Cardiac muscle cell (in vitro differentiated cells and primary cell): ENCODE measurements around the gene GBGT1. TPM values are rescaled to one million over a fixed set of nuclear protein-coding genes. Genes with fewer than 3 reads are reported as not detected.

ENCODE experiments used
- DNase-seq, 2 donors: peaks; one replicate each; pipeline versions ENCODE4 v3.0.0 to v3.0.0-alpha.2; 2010 to 2017; ENCODE audit warnings: low read depth in 1 of 2, low spot score in 1 of 2
- H3K27ac ChIP-seq: fragments of 200-600 bp; sonication (generic); 2 replicates; pipeline ENCODE4 v1.5.1; 2016
- H3K27me3 ChIP-seq: fragments of 200-600 bp; sonication (generic); 2 replicates; pipeline ENCODE4 v1.6.0; 2016; ENCODE audit warnings: control low read depth
- H3K36me3 ChIP-seq: fragments of 200-600 bp; sonication (generic); 2 replicates; pipeline ENCODE4 v1.5.1; 2016; ENCODE audit warnings: control low read depth
- H3K4me1 ChIP-seq: fragments of 200-600 bp; sonication (generic); 2 replicates; pipeline ENCODE4 v1.8.1; 2017; ENCODE audit warnings: low read depth, mild to moderate bottlenecking, mixed run types
- H3K4me3 ChIP-seq: fragments of 200-600 bp; sonication (generic); 2 replicates; pipeline ENCODE4 v1.5.1; 2016; ENCODE audit warnings: mild to moderate bottlenecking
- H3K9me3 ChIP-seq: fragments of 200-600 bp; sonication (generic); 2 replicates; pipeline ENCODE4 v1.5.1; 2017; ENCODE audit warnings: low read depth, mild to moderate bottlenecking, control low read depth
- CTCF ChIP-seq: IDR thresholded peaks from 2 replicates; pipeline ENCODE4 v1.5.1; 2012; ENCODE audit warnings: low read depth, mild to moderate bottlenecking, low read length
- polyA plus RNA-seq: library from polyadenylated mRNA; unstranded; fragments of >200 nt; fragmentation: Nextera tagmentation; extraction: Ambion mirVana; gene quantifications from 2 replicates; pipeline ENCODE4 v1.2.1, GENCODE V29; 2016
- total RNA-seq: library from RNA; depleted of rRNA; stranded (reverse); fragments of >200 nt; gene quantifications from 2 replicates; pipeline ENCODE4 v1.2.3, GENCODE V29; 2016

Gene GBGT1
- total and polyA plus RNA-seq, 2 experiments from 2014 or later: 0.87 to 11.9 TPM

GRCh38 chr9:133182151-133182550 lies 18.4 kb upstream of the GBGT1 start:
- H3K27ac ChIP-seq: no peak overlapping the region
- no peaks in the 10 kb centered on the region for H3K36me3 ChIP-seq
- peaks cover 27% of the 10 kb centered on the region for H3K27me3 ChIP-seq
- no peaks in the 10 kb centered on the region for H3K9me3 ChIP-seq
- TF ChIP-seq CTCF: no peak
- no peak for DNase-seq
- H3K4me3 ChIP-seq: no peak overlapping the region
- H3K4me1 ChIP-seq: no peaks in the 10 kb centered on the region

GRCh38 chr9:133181561-133181960 lies 17.8 kb upstream of the GBGT1 start:
- Histone ChIP-seq H3K4me3 (no peak overlapping the region), H3K27me3 (peaks cover 21% of the 10 kb centered on the region), H3K27ac (no peak overlapping the region), H3K36me3 (no peaks in the 10 kb centered on the region), H3K9me3 (no peaks in the 10 kb centered on the region), H3K4me1 (no peaks in the 10 kb centered on the region)
- TF ChIP-seq CTCF: no peak
- no peak for DNase-seq

- Histone ChIP-seq H3K27me3 (peaks cover 20% of the 10 kb centered on the region), H3K4me3 (no peak overlapping the region), H3K27ac (no peak overlapping the region), H3K4me1 (no peaks in the 10 kb centered on the region), H3K9me3 (no peaks in the 10 kb centered on the region), H3K36me3 (no peaks in the 10 kb centered on the region)
- no peak for TF ChIP-seq CTCF
- no peak for DNase-seq
Observed at GRCh38 chr9:133180953-133181352, 17.2 kb upstream of the GBGT1 start.

GRCh38 chr9:133173056-133173455 lies 9.3 kb upstream of the GBGT1 start:
- Histone ChIP-seq H3K36me3 (no peaks in the 10 kb centered on the region), H3K4me1 (no peaks in the 10 kb centered on the region), H3K27ac (no peak overlapping the region), H3K27me3 (no peaks in the 10 kb centered on the region), H3K4me3 (no peak overlapping the region), H3K9me3 (no peaks in the 10 kb centered on the region)
- TF ChIP-seq CTCF: no peak
- no peak for DNase-seq

GRCh38 chr9:133171161-133171961 lies 7.6 kb upstream of the GBGT1 start:
- no peak overlapping the region for H3K4me3 ChIP-seq
- no peak for TF ChIP-seq CTCF
- no peak for DNase-seq
- no peaks in the 10 kb centered on the region for H3K36me3 ChIP-seq
- H3K4me1 ChIP-seq: no peaks in the 10 kb centered on the region
- H3K27ac ChIP-seq: no peak overlapping the region
- no peaks in the 10 kb centered on the region for H3K9me3 ChIP-seq
- H3K27me3 ChIP-seq: no peaks in the 10 kb centered on the region
